Gastroesophageal sphincter (tissue), 4 donors: ENCODE results near the gene ABCC10. TPM values are rescaled to one million over a fixed set of nuclear protein-coding genes. Genes with fewer than 3 reads are reported as not detected.

ENCODE experiments used
- ATAC-seq: fragments of 150-250 bp; one replicate; pipeline ENCODE4 v1.9.1; 2016; ENCODE audit warnings: mild to moderate bottlenecking, moderate library complexity
- H3K27ac ChIP-seq, 4 donors: fragments of 200-600 bp; sonication (generic) in 3 of 4; 1 replicate in 3 of 4; 2 replicates in 1 of 4; pipeline ENCODE4 v1.5.1; 2016 to 2019
- H3K27me3 ChIP-seq: fragments of 200-600 bp; sonication (generic); one replicate; pipeline ENCODE4 v1.5.1; 2019
- H3K36me3 ChIP-seq, 2 donors: fragments of 200-600 bp; sonication (generic); one replicate each; pipeline ENCODE4 v1.5.1; 2019; ENCODE audit warnings: control low read depth in 1 of 2
- H3K4me1 ChIP-seq, 3 donors: fragments of 200-600 bp; sonication (generic); 1 replicate in 2 of 3; 2 replicates in 1 of 3; pipeline ENCODE4 v1.5.1; 2016 to 2019; ENCODE audit warnings: control low read depth in 2 of 3
- H3K4me3 ChIP-seq, 2 donors: fragments of 200-600 bp; sonication (generic); one replicate each; pipeline ENCODE4 v1.5.1; 2019; ENCODE audit warnings: mild to moderate bottlenecking in 1 of 2, moderate library complexity in 1 of 2
- H3K9me3 ChIP-seq, 3 donors: fragments of 200-600 bp; sonication (generic); one replicate each; pipeline ENCODE4 v1.5.1; 2017 to 2019; ENCODE audit warnings: control low read depth in 2 of 3
- CTCF ChIP-seq, 4 experiments: fragments of 200-600 bp in 2 of 4; fragments of 450-650 bp in 2 of 4; sonication (generic) in 1 of 4; IDR thresholded peaks; one replicate each; pipeline ENCODE4 v1.5.1; 2017 to 2019; ENCODE audit warnings: antibody characterized with exemption in 4 of 4, mild to moderate bottlenecking in 2 of 4, moderate library complexity in 2 of 4
- EP300 ChIP-seq: sonication (generic); formaldehyde crosslinking; IDR thresholded peaks from one replicate; pipeline ENCODE4 v1.6.1; 2017; ENCODE audit warnings: antibody characterized with exemption, mild to moderate bottlenecking
- POLR2A ChIP-seq, 2 donors: fragments of 450-650 bp; IDR thresholded peaks; one replicate each; pipeline ENCODE4 v1.6.1; 2017; ENCODE audit warnings: antibody characterized with exemption in 2 of 2, mild to moderate bottlenecking in 2 of 2, moderate library complexity in 1 of 2
- POLR2AphosphoS5 ChIP-seq: sonication (generic); formaldehyde crosslinking; IDR thresholded peaks from one replicate; pipeline ENCODE4 v1.6.1; 2017; ENCODE audit warnings: antibody characterized with exemption
- WGBS, 2 donors: methylation state at CpG; one replicate each; pipeline ENCODE4 v1.1.5; 2018; ENCODE audit warnings: low coverage in 1 of 2; 5-methylcytosine and 5-hydroxymethylcytosine counted together
- total RNA-seq, 4 donors: library from RNA; depleted of rRNA; stranded (reverse); fragments of >200 nt; gene quantifications; one replicate each; pipeline ENCODE4 v1.1.0, GENCODE V29; 2016

ABCC10 gene
- total RNA-seq, 4 donors from 2014 or later = 7.1 to 19.4 (median 10.2) TPM

GRCh38 chr6:43393602-43394001 lies 33.7 kb upstream of the ABCC10 start:
- H3K4me3 ChIP-seq = no peak overlapping the region
- TF ChIP-seq CTCF (IDR thresholded peaks at IDR 0.05) (no peak), EP300 (no peak), POLR2A (IDR thresholded peaks at IDR 0.05) (no peak), POLR2AphosphoS5 (no peak)
- no peaks in the 10 kb centered on the region for H3K36me3 ChIP-seq
- peaks cover 24% of the 10 kb centered on the region for H3K27me3 ChIP-seq
- no peak overlapping the region for H3K27ac ChIP-seq
- ATAC-seq = no peak
- 37 to 51% methylated on average over 2 to 5 of the region's 5 CpGs for WGBS, 2 donors
- no peaks in the 10 kb centered on the region for H3K4me1 ChIP-seq
- H3K9me3 ChIP-seq = no peaks in the 10 kb centered on the region

- Histone ChIP-seq H3K9me3 (no peaks in the 10 kb centered on the region), H3K4me1 (no peaks in the 10 kb centered on the region), H3K27me3 (peaks cover 19% of the 10 kb centered on the region), H3K27ac (no peak overlapping the region), H3K36me3 (no peaks in the 10 kb centered on the region), H3K4me3 (no peak overlapping the region)
- WGBS, 2 donors = 77 to 85% methylated on average over 3 to 4 of the region's 4 CpGs
- no peak for ATAC-seq
- TF ChIP-seq EP300 (no peak), POLR2AphosphoS5 (no peak), POLR2A (IDR thresholded peaks at IDR 0.05) (no peak)
These were observed 32.4 kb upstream of the ABCC10 start for GRCh38 chr6:43394982-43395381.

GRCh38 chr6:43395776-43396175 lies 31.6 kb upstream of the ABCC10 start:
- TF ChIP-seq POLR2AphosphoS5 = no peak
- TF ChIP-seq CTCF (IDR thresholded peaks at IDR 0.05) = no peak
- TF ChIP-seq EP300 = no peak
- no peak for TF ChIP-seq POLR2A (IDR thresholded peaks at IDR 0.05)
- Histone ChIP-seq H3K9me3 (no peaks in the 10 kb centered on the region), H3K36me3 (no peaks in the 10 kb centered on the region), H3K27me3 (peaks cover 12% of the 10 kb centered on the region), H3K27ac (no peak overlapping the region), H3K4me3 (no peak overlapping the region), H3K4me1 (no peaks in the 10 kb centered on the region)
- no peak for ATAC-seq
- 36 to 40% methylated on average over 2 to 3 of the region's 4 CpGs for WGBS, 2 donors

- no peaks in the 10 kb centered on the region for H3K9me3 ChIP-seq
These were observed 30.8 kb upstream of the ABCC10 start for GRCh38 chr6:43396408-43397149.

GRCh38 chr6:43399932-43400487 lies 27.3 kb upstream of the ABCC10 start:
- H3K27me3 ChIP-seq = peaks cover 6% of the 10 kb centered on the region
- TF ChIP-seq CTCF (IDR thresholded peaks at IDR 0.05) (no peak), POLR2A (IDR thresholded peaks at IDR 0.05) (no peak), EP300 (no peak)
- H3K36me3 ChIP-seq = no peaks in the 10 kb centered on the region
- no peak for ATAC-seq
- 70 to 73% methylated on average over 3 of the region's 3 CpGs for WGBS, 2 donors
- no peak overlapping the region for H3K4me3 ChIP-seq
- no peak overlapping the region for H3K27ac ChIP-seq
- no peaks in the 10 kb centered on the region for H3K9me3 ChIP-seq
- H3K4me1 ChIP-seq = no peaks in the 10 kb centered on the region

More at GRCh38 chr6:43396408-43397149, 30.8 kb upstream of the ABCC10 start:
- 65 to 66% methylated on average over 6 of the region's 6 CpGs for WGBS, 2 donors
- no peak overlapping the region for H3K4me3 ChIP-seq
- no peaks in the 10 kb centered on the region for H3K4me1 ChIP-seq
- no peak overlapping the region for H3K27ac ChIP-seq
- no peak for TF ChIP-seq EP300
- TF ChIP-seq POLR2A (IDR thresholded peaks at IDR 0.05) = no peak
- TF ChIP-seq POLR2AphosphoS5 = no peak
- TF ChIP-seq CTCF (IDR thresholded peaks at IDR 0.05) = no peak
- no peak for ATAC-seq
- H3K27me3 ChIP-seq = peaks cover 4% of the 10 kb centered on the region
- H3K36me3 ChIP-seq = no peaks in the 10 kb centered on the region
